OCI-M2 (cell line): ENCODE measurements around the gene TMUB1.

ENCODE experiments used
- DNase-seq: peaks from one replicate; lab custom pipeline; 2025; ENCODE audit not compliant: unreplicated experiment; lab: John Stamatoyannopoulos, UW

Gene TMUB1

DNA sequence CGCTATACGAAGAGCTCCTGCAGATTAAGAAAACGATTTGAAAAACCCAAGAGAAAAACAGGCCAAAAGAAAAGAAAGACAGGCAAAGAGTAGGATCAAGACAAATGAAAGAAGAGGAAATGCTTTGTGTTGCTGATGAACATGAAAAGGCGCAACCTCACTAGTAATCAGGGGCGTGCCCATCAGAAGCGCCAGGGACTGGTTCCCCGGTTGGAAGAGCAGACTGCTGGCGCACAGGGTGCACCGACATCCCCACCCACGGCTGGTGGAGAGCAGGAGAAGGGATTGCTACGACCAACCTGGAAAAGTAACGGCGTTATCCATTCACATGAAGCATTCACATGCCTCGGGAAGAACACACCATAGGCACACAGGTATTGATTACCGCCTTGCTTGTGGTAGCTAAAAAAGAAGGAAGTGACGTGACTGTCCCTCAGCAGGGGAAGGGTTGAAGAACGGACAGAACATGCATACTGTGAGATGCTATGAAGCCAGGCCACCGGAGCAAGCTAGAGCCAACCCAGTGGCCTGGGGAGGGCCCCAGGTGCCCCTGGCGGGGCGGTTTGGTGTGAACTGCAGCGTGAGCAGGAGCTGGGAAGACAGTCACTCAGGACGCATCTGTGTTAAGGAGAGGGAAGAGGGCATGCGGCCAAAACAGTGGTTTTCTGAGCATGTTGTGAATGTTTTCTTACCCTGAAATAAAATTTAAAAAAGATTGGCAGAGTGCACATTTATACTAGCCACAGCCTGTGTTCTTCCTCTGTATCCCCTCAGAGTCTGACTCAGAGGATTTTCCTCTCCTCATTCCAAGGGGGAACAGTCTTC, 21.3 kb upstream of the TMUB1 start:
- no peak for DNase-seq

DNA sequence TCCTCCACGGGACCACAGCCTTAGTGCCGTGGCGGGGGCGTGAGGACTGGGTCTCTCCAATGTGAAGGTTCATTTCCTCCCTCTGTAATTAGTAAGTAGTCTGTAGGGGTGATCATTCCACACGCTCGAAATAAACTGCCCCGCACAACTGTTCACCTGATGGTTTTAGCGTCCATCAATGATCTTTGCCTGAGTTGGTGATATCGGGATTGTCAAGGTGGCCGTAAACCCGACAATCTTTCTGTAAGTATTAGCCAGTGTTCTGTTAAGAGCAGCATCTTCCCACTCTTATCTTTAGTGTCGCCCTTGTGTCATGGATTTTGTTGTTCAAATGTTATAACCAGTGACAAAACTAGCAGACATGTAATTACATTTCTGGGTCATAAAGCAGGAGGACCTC, 20.7 kb upstream of the TMUB1 start:
- DNase-seq, result no peak

DNA sequence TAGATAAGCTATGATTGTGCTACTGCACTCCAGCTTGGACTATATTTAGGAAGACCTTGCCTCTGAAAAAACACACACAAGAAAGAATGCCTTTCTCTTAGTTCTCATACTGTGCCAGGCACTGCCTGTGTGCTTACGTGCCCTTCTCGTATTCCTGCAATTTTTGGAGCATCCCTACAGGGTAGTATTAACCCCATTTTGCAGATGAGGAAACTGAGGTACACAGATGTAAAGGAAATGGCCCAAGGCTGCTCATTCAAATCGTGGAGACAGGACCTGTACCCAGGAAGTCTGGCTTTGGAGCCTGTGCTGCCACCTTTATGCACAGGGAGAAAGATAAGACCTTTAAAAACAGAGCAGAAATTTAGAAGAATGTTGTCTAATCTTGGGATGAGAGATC, 19.7 kb upstream of the TMUB1 start:
- no peak for DNase-seq

DNA sequence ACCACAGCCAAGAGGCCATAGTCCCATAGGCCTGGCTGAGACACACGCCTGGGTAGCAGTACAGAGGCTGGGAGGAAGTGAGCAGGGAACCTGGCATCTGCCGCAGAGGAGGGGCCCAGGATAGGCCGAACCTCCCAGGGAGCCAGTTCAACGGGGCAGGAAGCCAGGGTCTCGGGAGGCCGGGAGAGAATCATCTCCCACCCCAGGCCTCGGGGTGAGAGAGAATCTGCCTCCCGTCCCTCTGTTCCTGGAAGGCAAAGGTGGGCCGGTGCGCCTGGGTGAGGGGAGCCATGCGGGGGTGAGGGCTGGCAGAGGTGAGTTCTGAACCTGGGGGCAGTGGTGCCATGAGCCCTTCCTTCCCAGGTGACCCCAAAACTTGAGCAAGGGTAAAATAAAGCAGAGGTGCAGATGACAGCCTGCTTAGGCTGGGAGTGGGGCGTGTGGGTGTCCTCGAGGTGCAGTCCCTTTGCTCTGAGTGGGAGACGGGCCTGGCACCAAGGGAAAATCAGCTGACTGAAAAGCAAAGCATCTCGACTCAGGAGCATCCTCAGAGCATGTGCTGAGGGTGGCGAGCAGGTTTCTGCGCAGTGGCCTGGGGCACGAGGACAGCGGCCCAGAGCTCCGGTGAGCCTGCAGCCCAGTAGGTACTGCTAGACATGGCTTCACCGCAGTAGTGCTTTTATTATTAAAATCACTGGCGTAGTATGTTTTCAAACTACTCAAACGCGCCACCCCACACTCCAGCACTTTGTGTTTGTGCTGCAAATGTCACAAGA, 18.5 kb upstream of the TMUB1 start:
- no peak for DNase-seq

DNA sequence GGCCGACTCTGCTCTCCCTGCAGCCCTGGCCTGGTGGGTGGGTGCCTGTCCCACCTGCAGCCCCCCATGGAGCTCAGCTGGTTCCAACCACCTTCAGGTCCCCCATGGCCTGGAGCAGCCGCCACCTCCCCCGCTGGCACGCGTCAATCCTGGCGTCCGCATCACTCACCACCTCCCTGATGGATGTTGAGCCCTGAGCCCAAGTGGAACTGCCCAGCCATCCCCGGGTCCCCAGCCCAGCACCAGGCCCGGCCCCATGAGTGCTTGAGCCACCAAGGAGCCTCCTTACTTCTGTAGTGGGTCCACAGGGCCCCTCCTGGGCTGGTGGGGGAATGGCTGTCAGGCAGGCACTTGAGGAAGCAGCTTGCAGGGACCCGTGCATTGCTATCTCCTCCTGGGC, 17.6 kb upstream of the TMUB1 start:
- no peak for DNase-seq

DNA sequence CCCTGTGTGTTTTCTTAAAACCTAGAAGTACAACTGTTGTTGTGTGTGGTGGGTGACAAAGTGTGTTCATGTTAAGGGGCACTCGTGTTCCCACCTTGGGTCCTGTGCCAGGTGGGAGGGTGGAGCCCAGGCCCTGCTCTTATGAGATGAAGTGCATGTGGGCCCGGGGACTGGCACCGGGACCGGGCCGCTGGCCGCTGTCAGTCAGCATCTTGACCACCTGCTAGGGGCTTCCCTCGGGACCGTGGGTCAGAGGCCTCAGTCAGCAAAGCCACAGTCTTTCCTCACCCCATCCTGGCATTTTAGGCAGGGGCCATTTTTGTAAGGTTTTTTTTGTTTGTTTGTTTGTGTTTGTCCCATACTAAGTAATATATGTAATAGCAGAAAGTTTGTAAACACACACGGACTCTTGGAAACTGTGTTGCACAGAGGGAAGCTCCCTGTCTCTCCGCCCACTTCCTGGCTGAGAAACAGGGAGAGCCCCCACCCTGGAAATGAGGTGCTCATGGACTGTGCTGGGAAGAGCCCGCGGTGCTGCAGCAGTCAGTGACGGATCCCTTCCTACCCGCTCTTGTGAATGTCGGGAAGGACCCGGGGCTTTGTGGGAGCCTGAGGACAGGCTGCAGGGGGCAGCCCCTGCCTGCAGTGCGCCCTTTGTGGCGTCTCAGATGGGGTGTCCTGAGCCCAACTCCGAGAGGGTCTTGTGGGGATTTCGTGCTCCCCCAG, 16.4 kb upstream of the TMUB1 start:
- no peak for DNase-seq

DNA sequence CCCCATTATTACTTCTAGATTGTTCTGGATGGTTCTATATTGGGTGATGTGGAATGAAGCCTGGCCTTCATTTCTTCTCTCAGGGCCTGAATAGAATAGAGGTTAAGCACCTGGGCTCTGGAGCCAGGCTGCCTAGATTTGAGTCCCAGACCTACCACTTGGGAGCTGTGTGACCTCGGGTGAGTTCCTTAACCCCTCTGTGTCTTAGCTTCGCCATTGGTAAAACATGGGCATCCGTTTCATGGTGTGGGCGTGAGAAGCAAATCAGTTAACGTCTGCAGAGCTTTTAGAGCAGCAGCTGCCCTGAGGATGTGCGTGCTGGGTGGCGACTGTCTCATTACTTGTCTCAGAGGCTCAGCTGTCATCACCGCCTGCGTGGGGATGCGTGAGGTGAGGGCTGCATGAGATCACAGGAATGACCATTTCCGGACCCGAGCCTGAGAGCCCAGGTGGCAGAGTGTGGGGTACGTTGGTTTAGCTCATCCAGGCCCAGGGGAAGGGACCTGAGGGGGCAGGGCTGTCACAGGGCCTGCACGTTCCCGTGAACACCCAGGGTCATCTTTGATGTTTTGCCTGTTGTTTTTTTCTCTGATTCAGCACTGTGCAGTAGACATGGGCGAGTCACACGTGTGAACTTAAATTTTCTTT, 12.7 kb upstream of the TMUB1 start:
- DNase-seq, result no peak

DNA sequence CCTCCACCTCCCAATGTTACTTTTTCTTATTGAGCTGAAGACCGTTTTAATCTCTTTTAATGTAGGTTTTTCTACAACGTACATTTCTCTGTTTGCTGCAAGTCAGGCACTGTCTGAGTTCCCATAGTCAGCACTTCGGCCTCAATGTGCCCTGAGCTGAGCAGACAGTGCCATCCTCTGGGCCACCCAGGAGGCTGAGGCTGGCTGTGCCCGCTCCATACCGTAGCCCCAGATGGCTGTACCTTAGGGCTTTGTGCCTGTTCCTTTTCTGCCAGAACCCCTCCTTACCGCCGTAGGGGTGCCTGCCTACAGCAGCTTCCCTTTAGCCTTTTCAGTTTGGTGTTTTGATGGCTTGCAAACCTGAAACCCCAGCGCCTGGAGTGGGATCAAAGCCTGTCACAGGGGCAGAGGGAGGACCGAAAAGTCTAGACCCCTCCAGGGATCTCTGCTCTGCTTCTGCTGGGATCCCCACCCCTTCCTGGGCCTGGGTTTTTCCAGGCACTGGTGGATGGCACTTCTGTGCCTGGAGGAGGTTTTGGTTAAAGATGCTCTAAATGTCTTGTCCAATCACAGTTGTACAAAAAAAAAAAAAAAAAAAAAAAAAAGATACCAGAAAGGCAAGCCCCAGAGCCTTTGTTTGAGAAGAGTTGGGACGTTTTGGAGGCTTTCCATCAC, 12.0 kb upstream of the TMUB1 start:
- DNase-seq, result no peak

DNA sequence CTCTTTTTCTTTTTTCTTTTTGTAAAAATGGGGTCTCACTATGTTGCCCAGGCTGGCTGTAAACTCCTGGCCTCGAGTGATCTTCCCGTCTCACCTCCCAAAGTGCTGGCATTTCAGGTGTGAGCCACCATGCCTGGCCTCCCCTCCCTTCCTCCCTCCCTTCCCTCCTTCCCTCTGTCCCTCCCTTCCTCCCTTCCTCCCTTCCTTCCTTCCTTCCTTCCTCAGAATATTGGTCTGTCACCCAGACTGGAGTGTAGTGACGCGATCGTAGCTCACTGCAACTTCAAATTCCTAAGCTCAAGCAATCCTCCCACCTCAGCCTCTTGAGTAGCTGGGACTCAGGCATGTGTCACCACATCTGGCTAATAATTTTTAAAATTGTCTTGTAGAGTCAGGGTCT, 11.4 kb upstream of the TMUB1 start:
- DNase-seq, result no peak

DNA sequence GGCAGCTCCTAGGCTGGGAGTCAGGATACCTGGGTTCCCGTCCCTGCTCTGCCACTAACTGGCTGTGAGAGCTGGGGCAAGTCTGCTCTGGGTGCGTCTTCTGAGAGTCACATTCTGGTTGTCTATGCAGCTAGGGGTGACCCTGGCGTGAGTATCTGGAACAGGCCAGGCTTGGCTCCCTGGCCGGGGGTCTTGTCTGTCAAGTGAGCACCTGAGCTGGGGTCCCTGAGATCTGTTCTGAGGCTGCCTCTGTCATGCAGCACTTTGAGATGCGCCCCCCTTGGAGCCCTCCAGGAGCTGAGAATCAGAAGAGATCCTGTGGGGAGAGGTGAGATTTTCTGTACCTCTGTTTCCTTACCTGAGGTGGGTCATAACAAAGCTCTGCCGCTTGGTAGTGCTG, 10.5 kb upstream of the TMUB1 start:
- DNase-seq, result no peak

DNA sequence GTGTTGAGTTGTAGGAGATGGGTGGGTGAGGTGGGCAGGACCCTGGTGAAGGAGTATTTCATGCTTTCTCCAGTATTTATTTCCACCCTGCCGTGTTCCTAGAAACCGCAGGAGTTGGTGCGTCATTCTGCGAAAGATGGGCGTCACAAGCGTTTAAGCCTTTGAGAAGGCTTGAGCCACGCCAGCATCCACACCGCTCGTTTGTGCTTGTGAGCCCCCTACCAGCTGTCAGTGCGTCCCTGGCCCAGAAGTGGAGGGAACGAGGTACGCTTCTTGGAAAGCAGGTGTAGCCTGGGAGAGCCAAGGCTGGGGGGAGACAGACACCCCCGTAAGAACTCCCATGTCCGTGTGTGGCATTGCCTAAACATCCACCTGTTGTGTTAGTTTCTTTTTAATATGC, 8.7 kb upstream of the TMUB1 start:
- no peak for DNase-seq

DNA sequence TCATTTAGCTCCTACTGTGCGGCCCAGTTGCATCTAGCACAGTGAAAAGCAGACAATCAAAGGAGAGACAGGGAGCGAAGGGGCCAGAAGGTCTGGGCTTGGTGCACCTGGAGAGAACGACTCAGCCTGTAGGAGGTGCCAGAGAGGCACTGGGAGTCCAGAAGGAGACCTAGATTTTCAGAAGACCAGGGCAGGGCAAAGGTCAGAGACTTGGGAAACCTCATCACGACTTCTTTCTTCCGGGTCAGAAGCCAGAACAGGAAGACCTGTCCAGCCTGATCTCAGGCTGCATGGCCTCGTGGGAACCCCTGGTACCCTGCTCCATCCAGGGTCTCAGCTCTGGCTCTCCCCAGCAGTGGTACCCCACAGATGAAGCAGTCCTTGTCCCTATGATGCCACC, 8.1 kb upstream of the TMUB1 start:
- DNase-seq, result no peak

DNA sequence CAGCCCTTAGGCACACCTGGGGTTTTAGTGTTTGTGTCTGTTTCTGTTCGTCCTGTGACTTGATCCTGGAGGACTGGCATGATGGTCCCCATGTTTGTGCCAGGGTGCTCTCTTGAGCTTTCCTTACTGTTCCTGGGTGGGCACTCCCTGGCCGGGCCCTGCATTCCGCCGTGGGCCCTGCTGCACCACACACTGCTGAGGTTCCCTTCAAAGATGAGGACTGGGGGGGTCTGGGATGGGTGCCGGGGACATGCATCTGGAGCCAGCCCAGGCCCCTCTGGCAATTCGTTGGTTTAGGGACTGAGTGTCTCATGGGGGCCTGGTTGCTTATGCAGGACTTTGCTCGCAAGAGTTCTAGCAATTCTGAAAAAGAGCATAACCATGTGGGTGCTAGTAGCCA, 7.7 kb upstream of the TMUB1 start:
- DNase-seq, result no peak

DNA sequence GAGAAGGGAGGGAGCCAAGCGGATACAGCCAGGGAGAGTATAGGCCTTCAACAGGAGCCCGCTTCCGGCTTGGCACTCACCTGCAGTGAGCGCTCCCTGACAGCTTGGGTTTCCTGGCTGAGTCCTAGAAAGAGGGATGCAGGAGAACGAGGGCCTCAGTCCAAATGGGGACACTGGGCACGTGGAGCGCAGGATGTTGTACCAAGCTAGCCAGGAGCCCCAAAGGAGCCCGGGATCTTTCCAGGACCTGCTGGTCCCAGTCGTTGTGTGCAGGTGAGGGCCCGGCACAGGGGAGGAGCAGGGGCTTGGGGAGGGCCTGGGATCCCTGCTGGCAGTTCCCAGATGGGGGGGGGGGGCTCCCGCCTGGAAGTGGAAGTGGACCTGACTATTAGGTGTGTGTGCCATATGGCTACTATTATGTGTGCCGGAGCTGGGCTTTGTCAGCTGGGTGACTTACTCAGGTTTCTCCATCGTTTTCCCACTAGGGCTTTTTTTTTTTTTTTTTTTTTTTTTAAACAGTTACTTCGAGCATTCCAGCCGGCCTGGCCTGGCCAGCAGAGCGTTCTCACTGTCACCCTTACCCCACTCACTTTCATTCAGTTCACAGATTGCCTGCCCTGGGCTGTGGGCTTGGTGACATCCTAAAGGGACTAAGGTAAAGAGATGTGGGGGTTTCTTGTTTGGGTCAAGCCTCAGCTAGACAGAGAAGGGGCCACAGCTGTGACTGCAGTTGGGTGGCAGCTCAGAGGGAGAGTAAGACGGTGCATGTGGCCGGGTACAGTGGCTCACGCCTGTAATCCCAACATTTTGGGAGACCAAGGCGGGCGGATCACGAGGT, 6.8 kb upstream of the TMUB1 start:
- no peak for DNase-seq

DNA sequence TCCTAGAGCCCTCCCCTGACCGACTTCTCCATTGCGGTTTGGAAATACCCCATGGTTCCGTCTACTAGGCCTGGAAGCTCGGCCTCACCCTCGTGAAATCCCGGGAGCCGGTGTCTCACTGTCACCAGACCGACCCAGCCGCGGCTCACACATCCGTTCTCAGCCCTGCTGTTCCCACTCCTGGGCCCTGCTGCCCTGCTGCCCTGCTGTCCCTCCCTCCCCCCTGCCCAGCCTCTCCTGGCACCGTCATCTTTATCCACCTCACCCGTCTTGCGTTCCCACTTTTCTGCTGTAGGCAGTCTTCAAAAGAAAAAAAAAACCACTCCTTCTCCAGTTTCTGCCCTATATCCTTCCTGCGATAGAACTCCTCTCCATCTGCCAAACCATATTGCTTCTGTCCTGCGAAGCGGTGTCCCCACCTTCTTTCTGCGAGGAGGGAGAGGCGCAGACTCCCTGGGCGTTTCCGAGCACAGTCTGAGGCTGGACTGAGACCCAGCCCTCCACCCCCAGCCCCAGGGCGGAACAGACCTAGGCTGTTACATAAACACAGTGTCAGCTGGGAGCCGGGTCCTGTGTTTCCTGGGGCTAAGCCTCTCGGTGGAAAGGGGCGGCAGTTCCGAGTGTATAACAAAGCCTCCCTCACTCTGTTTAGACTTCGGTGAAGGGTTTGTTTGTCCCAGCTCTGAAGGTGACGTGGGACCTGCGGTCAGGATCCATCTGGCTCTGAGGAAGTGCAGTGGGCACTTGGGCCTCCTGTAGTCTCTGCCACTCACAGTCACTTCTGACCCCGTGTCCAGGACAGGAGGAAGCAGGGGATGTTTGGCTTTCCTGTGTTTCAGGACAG, 5.8 kb upstream of the TMUB1 start:
- no peak for DNase-seq

DNA sequence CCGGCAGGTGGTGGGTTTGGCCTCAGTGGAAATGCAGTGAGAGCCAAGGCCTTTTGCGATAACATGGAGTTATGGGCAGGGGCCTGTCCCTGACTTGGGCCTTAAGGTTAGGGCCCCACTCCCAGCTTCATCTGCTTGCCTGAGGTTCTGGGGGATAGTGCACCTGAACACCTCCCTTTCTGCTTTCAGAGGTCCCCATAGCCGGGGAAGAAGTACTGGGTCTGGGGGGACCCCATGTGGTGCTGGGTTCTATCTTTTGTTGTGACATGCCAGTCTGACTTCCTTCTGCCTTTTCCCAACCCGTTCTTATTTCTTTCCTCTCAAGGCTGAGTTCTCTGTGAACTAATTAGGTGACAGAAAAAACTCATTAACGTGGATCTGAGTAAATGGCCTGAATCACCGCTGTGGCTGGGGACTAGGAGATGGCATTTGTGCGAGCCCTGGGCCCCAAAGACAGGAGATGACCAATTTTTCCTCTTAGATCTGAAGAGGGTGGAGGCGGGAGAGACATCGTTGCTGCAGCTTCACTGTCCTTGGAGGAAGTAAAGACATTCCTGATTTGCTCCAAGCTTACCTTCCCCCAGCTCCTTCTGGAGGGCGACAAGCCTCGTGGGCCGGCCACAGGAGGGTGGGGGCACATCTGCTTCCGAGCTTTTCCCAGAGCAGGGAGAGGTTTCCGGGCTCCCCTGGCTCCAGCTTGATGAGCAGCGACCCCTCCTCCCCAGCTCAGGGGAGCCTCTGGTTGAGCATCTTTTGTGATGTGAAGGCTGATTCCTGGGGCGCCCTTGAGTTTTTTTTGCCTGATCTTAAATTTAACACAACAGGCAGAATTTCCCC, 4.9 kb upstream of the TMUB1 start:
- DNase-seq, result no peak

DNA sequence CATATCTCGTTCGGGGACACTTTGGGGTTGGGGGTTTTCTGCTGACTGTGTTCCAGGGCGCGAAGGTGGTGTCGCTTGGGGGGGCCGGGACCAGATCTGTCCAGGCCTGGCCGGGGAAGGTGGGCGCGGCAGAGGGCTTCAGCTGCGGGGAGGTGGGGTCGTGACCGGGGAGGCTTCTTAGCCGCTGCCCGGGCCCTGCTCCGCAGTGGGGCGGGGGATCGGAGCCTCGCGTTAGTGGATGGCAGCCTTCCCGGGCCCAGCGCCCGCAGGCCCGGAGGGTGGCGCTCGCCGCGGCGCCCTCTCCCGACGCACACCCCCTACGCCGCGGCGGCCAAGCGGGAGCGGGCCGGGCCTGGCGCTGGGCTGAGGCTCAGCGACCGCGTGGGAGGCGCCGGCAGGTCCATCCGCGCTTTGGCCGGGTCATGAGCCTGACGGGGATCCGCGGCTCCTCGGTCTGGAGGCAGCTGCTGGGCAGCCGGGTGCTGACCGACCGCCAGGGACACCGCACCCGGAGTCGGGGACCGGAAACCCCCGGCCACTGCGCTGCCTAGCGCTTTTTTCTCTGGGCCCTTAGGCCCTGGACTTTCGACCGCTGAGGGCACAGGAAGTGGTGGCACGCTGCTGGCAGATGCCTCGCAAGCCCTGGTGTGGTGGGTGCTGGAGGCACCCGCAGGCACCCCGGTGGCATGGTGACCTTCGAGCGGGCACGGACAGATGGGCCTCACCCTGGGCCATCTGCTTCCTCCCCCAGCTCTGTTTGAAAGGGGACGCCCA, 4.1 kb upstream of the TMUB1 start:
- DNase-seq, result no peak
